CD14-positive monocyte (primary cell): ENCODE measurements around the gene SHC2. TPM values are rescaled to one million over a fixed set of nuclear protein-coding genes. Genes with fewer than 3 reads are reported as not detected.

Experiments
- DNase-seq, 3 donors: peaks; one replicate each; pipeline ENCODE4 v3.0.0-alpha.2; 2011 to 2022
- H2AFZ ChIP-seq: 2 replicates; pipeline ENCODE4 v1.6.0; 2012; ENCODE audit warnings: mild to moderate bottlenecking, low read depth, low read length, inconsistent platforms; ENCODE audit not compliant: insufficient read depth, poor library complexity, severe bottlenecking
- H3K27ac ChIP-seq, 2 donors: 1 replicate in 1 of 2; 2 replicates in 1 of 2; pipeline ENCODE4 v1.5.1; 2012 to 2013; ENCODE audit warnings: low read length in 2 of 2, control low read depth in 1 of 2, inconsistent platforms in 1 of 2, low read depth in 1 of 2, mild to moderate bottlenecking in 1 of 2
- H3K27me3 ChIP-seq, 2 donors: one replicate each; pipeline versions ENCODE4 v1.6.0 to v1.6.1; 2011 to 2013; ENCODE audit warnings: low read length in 2 of 2; ENCODE audit not compliant: control insufficient read depth in 2 of 2, insufficient read depth in 2 of 2
- H3K36me3 ChIP-seq, 2 donors: replicated peaks in 1 of 2; 1 replicate in 1 of 2; 2 replicates in 1 of 2; pipeline versions ENCODE4 v1.5.1 to v1.6.1; 2012 to 2013; ENCODE audit warnings: low read length in 2 of 2, control low read depth in 1 of 2, inconsistent platforms in 1 of 2, mild to moderate bottlenecking in 1 of 2; ENCODE audit not compliant: insufficient read depth in 2 of 2, control insufficient read depth in 1 of 2
- H3K4me1 ChIP-seq, 2 donors: 1 replicate in 1 of 2; 2 replicates in 1 of 2; pipeline versions ENCODE4 v1.5.1 to v1.6.1; 2012 to 2013; ENCODE audit warnings: low read length in 2 of 2, control low read depth in 1 of 2, inconsistent platforms in 1 of 2, mild to moderate bottlenecking in 1 of 2, moderate library complexity in 1 of 2; ENCODE audit not compliant: insufficient read depth in 2 of 2, control insufficient read depth in 1 of 2
- H3K4me2 ChIP-seq: replicated peaks from 2 replicates; pipeline ENCODE3; 2012; ENCODE audit warnings: low read length, moderate library complexity, mild to moderate bottlenecking; ENCODE audit not compliant: poor library complexity, severe bottlenecking; ENCODE audit errors: extremely low read depth
- H3K4me3 ChIP-seq, 3 experiments: fragments of 200-600 bp in 1 of 3; sonication (generic) in 1 of 3; replicated peaks in 1 of 3; 1 replicate in 2 of 3; 2 replicates in 1 of 3; pipeline ENCODE4 v1.5.1; 2011 to 2013; ENCODE audit warnings: low read length in 3 of 3, mild to moderate bottlenecking in 3 of 3, control low read depth in 2 of 3, low read depth in 2 of 3, inconsistent platforms in 1 of 3, moderate library complexity in 1 of 3
- H3K79me2 ChIP-seq: 2 replicates; pipeline ENCODE4 v1.6.0; 2012; ENCODE audit warnings: mild to moderate bottlenecking, control low read depth, inconsistent platforms, low read length, moderate library complexity; ENCODE audit not compliant: insufficient read depth
- H3K9ac ChIP-seq: 2 replicates; pipeline ENCODE4 v1.6.0; 2017; ENCODE audit warnings: low read length, mild to moderate bottlenecking; ENCODE audit not compliant: insufficient read depth, poor library complexity, severe bottlenecking
- H3K9me3 ChIP-seq, 2 donors: replicated peaks in 1 of 2; 1 replicate in 1 of 2; 2 replicates in 1 of 2; pipeline versions ENCODE4 v1.5.1 to v1.6.1; 2012 to 2013; ENCODE audit warnings: low read length in 2 of 2, control low read depth in 1 of 2; ENCODE audit not compliant: control insufficient read depth in 1 of 2, insufficient read depth in 1 of 2
- H4K20me1 ChIP-seq: 2 replicates; pipeline ENCODE4 v1.6.0; 2012; ENCODE audit warnings: mild to moderate bottlenecking, low read length, control low read depth, moderate library complexity; ENCODE audit not compliant: insufficient read depth
- H3K27ac Mint-ChIP-seq, 7 donors: one replicate each; pipeline ENCODE4 v1.8.0; 2020; ENCODE audit warnings: mild to moderate bottlenecking in 7 of 7, mixed read lengths in 7 of 7, moderate library complexity in 6 of 7, inconsistent platforms in 2 of 7
- H3K27me3 Mint-ChIP-seq, 3 donors: one replicate each; pipeline ENCODE4 v1.8.0; 2021 to 2022; ENCODE audit warnings: low read depth in 3 of 3, mild to moderate bottlenecking in 3 of 3, mixed read lengths in 3 of 3, moderate library complexity in 3 of 3, inconsistent platforms in 1 of 3
- H3K36me3 Mint-ChIP-seq, 2 donors: one replicate each; pipeline ENCODE4 v1.8.0; 2020; ENCODE audit warnings: mixed read lengths in 2 of 2, inconsistent platforms in 1 of 2, mild to moderate bottlenecking in 1 of 2
- H3K4me1 Mint-ChIP-seq: one replicate; pipeline ENCODE4 v1.8.0; 2020; ENCODE audit warnings: mild to moderate bottlenecking, mixed read lengths
- H3K4me3 Mint-ChIP-seq, 2 donors: one replicate each; pipeline ENCODE4 v1.8.0; 2020; ENCODE audit warnings: mild to moderate bottlenecking in 2 of 2, mixed read lengths in 2 of 2, moderate library complexity in 1 of 2
- H3K9me3 Mint-ChIP-seq, 7 donors: one replicate each; pipeline ENCODE4 v1.8.0; 2020 to 2022; ENCODE audit warnings: mixed read lengths in 7 of 7, mild to moderate bottlenecking in 6 of 7, moderate library complexity in 6 of 7, inconsistent platforms in 2 of 7
- WGBS: methylation state at CpG from one replicate; pipeline ENCODE4 v1.1.5; 2013; ENCODE audit warnings: missing lambda C conversion rate; ENCODE audit not compliant: insufficient coverage; 5-methylcytosine and 5-hydroxymethylcytosine counted together
- intact Hi-C, 2 donors: fragments of 100-400 bp; cut with micrococcal nuclease; formaldehyde crosslinking; loops; one replicate each; pipeline versions ENCODE4 v1.15.0 to v1.15.1; 2023
- polyA plus RNA-seq, 3 donors: library from polyadenylated mRNA; depleted of rRNA in 1 of 3; unstranded in 2 of 3; stranded (reverse) in 1 of 3; fragments of 300-500 nt in 2 of 3; fragments of >200 nt in 1 of 3; fragmentation: Illumina TruSeq in 2 of 3; gene quantifications; 1 replicate in 2 of 3; 2 replicates in 1 of 3; pipeline ENCODE4 v1.2.3, GENCODE V29; 2012 to 2021
- TF ChIP-seq, protein P1 (sequence below): fragments of 200-600 bp; IDR thresholded peaks from one replicate; pipeline ENCODE4 v1.8.0; 2022; ENCODE audit warnings: antibody characterized with exemption, mild to moderate bottlenecking

Gene SHC2
- polyA plus RNA-seq, 3 donors, result not detected

DNA sequence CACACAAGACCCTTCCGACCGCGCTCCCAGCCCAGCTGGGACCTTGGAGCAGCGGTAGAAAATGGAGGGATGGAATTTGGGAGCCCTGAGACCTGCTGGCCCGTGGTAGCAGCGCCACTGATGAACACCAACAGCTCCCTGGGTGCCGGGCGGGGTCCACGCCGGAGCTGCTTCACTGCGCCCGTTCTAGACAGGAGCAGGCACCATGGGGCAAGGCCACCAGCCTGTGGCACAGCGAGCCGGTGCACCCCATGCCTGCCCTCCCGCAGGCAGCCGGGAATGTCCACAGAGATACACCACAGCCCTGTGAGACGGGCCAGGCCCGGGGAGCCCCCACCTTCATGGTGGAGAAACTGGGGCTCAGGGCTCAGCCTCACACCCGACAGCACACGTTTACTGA, 9.9 kb upstream of the SHC2 start:
- Histone ChIP-seq H2AFZ (no peak overlapping the region), H4K20me1 (no peaks in the 10 kb centered on the region), H3K36me3 (no peaks in the 10 kb centered on the region), H3K4me1 (no peaks in the 10 kb centered on the region), H3K9ac (no peak overlapping the region), H3K4me2 (no peak overlapping the region), H3K27ac (no peak overlapping the region), H3K27me3 (no peaks in the 10 kb centered on the region), H3K79me2 (no peaks in the 10 kb centered on the region), H3K9me3 (no peaks in the 10 kb centered on the region), H3K4me3 (no peak overlapping the region)
- WGBS, result 93% methylated on average over 15 of the region's 20 CpGs
- Mint-ChIP-seq H3K27me3 (peaks cover 2 to 14% (median 5%) of the 10 kb centered on the region in 3 donors), H3K4me3 (no peak overlapping the region), H3K4me1 (no peaks in the 10 kb centered on the region), H3K36me3 (no peaks in the 10 kb centered on the region), H3K9me3 (peaks cover 0 to 5% (median 0%) of the 10 kb centered on the region in 7 donors), H3K27ac (no peak overlapping the region)
- intact Hi-C loops, result no loop called here
- DNase-seq, result no peak
- TF ChIP-seq, protein P1, sequence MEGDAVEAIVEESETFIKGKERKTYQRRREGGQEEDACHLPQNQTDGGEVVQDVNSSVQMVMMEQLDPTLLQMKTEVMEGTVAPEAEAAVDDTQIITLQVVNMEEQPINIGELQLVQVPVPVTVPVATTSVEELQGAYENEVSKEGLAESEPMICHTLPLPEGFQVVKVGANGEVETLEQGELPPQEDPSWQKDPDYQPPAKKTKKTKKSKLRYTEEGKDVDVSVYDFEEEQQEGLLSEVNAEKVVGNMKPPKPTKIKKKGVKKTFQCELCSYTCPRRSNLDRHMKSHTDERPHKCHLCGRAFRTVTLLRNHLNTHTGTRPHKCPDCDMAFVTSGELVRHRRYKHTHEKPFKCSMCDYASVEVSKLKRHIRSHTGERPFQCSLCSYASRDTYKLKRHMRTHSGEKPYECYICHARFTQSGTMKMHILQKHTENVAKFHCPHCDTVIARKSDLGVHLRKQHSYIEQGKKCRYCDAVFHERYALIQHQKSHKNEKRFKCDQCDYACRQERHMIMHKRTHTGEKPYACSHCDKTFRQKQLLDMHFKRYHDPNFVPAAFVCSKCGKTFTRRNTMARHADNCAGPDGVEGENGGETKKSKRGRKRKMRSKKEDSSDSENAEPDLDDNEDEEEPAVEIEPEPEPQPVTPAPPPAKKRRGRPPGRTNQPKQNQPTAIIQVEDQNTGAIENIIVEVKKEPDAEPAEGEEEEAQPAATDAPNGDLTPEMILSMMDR, result no peak

DNA sequence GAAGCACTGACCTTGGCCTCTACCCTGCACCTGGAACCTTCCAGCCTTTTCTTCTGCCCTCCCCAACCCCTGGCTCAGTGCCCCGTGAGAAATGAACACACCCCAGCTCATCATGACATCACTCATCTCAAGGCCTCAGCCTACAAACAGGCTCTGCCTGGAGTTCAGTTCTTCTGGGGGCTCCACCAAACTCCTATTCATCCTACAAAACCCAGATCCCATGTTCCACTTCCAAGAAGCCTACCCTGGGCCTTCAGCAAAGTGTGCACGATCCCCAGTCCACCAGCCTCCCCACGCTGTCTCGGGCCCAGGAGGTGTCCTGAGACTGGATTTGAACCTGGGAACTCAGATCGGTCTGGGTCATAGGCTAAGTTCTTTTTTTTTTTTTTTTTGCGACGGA, 9.0 kb upstream of the SHC2 start:
- Mint-ChIP-seq H3K4me3 (no peak overlapping the region), H3K27me3 (peaks cover 2 to 15% (median 5%) of the 10 kb centered on the region in 3 donors), H3K4me1 (no peaks in the 10 kb centered on the region), H3K36me3 (no peaks in the 10 kb centered on the region), H3K27ac (no peak overlapping the region), H3K9me3 (peaks cover 0 to 9% (median 0%) of the 10 kb centered on the region in 7 donors)
- H3K4me3 ChIP-seq, result no peak overlapping the region
- no peaks in the 10 kb centered on the region for H3K27me3 ChIP-seq
- H3K4me2 ChIP-seq, result no peak overlapping the region
- no peak overlapping the region for H2AFZ ChIP-seq
- H3K9ac ChIP-seq, result no peak overlapping the region
- WGBS, result 92% methylated on average over 1 of the region's 7 CpGs
- intact Hi-C loops, result no loop called here
- H3K27ac ChIP-seq, result no peak overlapping the region
- H3K9me3 ChIP-seq, result no peaks in the 10 kb centered on the region
- TF ChIP-seq, protein P1, result no peak
- no peaks in the 10 kb centered on the region for H4K20me1 ChIP-seq
- H3K79me2 ChIP-seq, result no peaks in the 10 kb centered on the region
- no peak for DNase-seq
- H3K36me3 ChIP-seq, result no peaks in the 10 kb centered on the region
- H3K4me1 ChIP-seq, result no peaks in the 10 kb centered on the region
